NT2/D1 (cell line): ENCODE measurements around the gene SLC22A17.

Experiments
- SUZ12 ChIP-seq: IDR thresholded peaks from 2 replicates; pipeline ENCODE4 v1.6.1; 2011; ENCODE audit not compliant: insufficient read length, insufficient read depth; ENCODE audit errors: extremely low read depth
- YY1 ChIP-seq: IDR thresholded peaks from 2 replicates; pipeline ENCODE4 v1.6.1; 2011; ENCODE audit not compliant: insufficient read length, insufficient read depth
- ZNF274 ChIP-seq: IDR thresholded peaks from 2 replicates; pipeline ENCODE4 v1.6.1; 2011; ENCODE audit warnings: mild to moderate bottlenecking, low read depth, low read length

GRCh38 chr14:23388996-23389395, 36.3 kb upstream of the SLC22A17 start:
- no peak for TF ChIP-seq YY1
- no peak for TF ChIP-seq SUZ12
- no peak for TF ChIP-seq ZNF274
